Measurements from ENCODE around the gene CORO2B.

CORO2B gene

GRCh38 chr15:68572921-68573320 lies 5.9 kb upstream of the CORO2B start:
- DNase-seq (ENCODE audit: low read depth), result no peak

- no peak for DNase-seq (ENCODE audit: low read depth)
Observed at GRCh38 chr15:68574046-68574445, 4.7 kb upstream of the CORO2B start.

GRCh38 chr15:68574629-68575028 lies 4.2 kb upstream of the CORO2B start:
- no peak for DNase-seq (ENCODE audit: low read depth)

GRCh38 chr15:68576235-68576892 lies 2.4 kb upstream of the CORO2B start:
- no peak for DNase-seq (ENCODE audit: low read depth)

- no peak for DNase-seq (ENCODE audit: low read depth)
Observed at GRCh38 chr15:68578175-68578979, 416 bp upstream of the CORO2B start.

GRCh38 chr15:68580026-68580882 lies 1.5 kb downstream of the CORO2B start:
- no peak for DNase-seq (ENCODE audit: low read depth)

GRCh38 chr15:68580883-68581155 lies 2.0 kb downstream of the CORO2B start:
- no peak for DNase-seq (ENCODE audit: low read depth)

- DNase-seq (ENCODE audit: low read depth), result no peak
Observed at GRCh38 chr15:68581725-68582124, 2.9 kb downstream of the CORO2B start.

GRCh38 chr15:68582236-68582635 lies 3.4 kb downstream of the CORO2B start:
- DNase-seq (ENCODE audit: low read depth), result no peak

- no peak for DNase-seq (ENCODE audit: low read depth)
Observed at GRCh38 chr15:68582864-68583263, 4.1 kb downstream of the CORO2B start.

- DNase-seq (ENCODE audit: low read depth), result no peak
Observed at GRCh38 chr15:68583321-68583720, 4.5 kb downstream of the CORO2B start.

GRCh38 chr15:68583936-68584755 lies 5.4 kb downstream of the CORO2B start:
- no peak for DNase-seq (ENCODE audit: low read depth)

GRCh38 chr15:68584756-68585573 lies 6.2 kb downstream of the CORO2B start:
- DNase-seq (ENCODE audit: low read depth), result no peak

- no peak for DNase-seq (ENCODE audit: low read depth)
Observed at GRCh38 chr15:68585574-68586273, 6.9 kb downstream of the CORO2B start.

GRCh38 chr15:68586274-68586961 lies 7.6 kb downstream of the CORO2B start:
- DNase-seq (ENCODE audit: low read depth), result no peak

- no peak for DNase-seq (ENCODE audit: low read depth)
Observed at GRCh38 chr15:68587769-68588385, 9.1 kb downstream of the CORO2B start.

GRCh38 chr15:68589053-68589452 lies 10.3 kb downstream of the CORO2B start:
- no peak for DNase-seq (ENCODE audit: low read depth)

GRCh38 chr15:68589783-68590710 lies 11.3 kb downstream of the CORO2B start:
- DNase-seq (ENCODE audit: low read depth), result no peak

Measured in CMK (cell line).